ENCODE measurements around the gene NFIB.

NFIB gene

GRCh38 chr9:14063756-14064155 is 250.2 kb downstream of the NFIB start:
- TF ChIP-seq CTCF (IDR thresholded peaks at IDR 0.05; ENCODE audit: low read depth, low read length, missing control alignments), result no peak
- no peak overlapping the region for H3K4me3 ChIP-seq (replicated peaks; ENCODE audit: low read depth, low read length)
- DNase-seq (ENCODE audit: extremely low read depth, low read depth), result no peak

DNA sequence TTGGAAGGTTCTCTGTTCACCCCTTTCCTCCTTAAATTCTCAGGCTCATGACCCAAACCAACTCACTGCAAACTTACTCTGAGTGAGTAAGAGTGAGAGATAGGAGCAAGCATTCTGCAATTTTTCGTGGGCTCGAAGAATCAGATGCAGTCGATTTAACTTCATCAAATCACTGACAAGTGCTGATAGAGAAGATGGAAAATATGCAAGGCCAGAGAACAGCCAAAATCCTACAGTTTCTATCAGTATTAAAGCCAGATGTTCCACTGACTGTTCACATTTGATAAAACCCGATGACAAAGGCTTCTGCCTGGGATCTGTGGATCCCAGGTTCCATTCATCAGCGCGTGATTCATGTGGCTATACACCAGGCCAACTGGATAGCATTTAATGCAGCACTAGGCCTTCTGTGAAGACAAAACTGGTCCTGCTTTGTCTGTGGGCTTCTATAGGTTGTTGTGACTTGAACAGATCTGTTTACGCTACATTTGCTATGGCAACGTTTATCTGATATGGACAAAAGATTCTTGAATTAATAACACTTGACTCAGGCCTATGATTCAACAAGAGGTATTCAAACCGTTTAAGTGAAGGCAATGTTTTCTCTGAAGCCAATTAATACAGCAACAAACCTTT is 251.2 kb downstream of the NFIB start:
- no peak overlapping the region for H3K4me3 ChIP-seq (replicated peaks; ENCODE audit: low read depth, low read length)
- TF ChIP-seq CTCF (IDR thresholded peaks at IDR 0.05; ENCODE audit: low read depth, low read length, missing control alignments), result no peak
- DNase-seq (ENCODE audit: extremely low read depth, low read depth), result no peak

GRCh38 chr9:14061936-14062585 is 251.9 kb downstream of the NFIB start:
- no peak for DNase-seq (ENCODE audit: extremely low read depth, low read depth)
- no peak overlapping the region for H3K4me3 ChIP-seq (replicated peaks; ENCODE audit: low read depth, low read length)
- TF ChIP-seq CTCF (IDR thresholded peaks at IDR 0.05; ENCODE audit: low read depth, low read length, missing control alignments), result no peak

DNA sequence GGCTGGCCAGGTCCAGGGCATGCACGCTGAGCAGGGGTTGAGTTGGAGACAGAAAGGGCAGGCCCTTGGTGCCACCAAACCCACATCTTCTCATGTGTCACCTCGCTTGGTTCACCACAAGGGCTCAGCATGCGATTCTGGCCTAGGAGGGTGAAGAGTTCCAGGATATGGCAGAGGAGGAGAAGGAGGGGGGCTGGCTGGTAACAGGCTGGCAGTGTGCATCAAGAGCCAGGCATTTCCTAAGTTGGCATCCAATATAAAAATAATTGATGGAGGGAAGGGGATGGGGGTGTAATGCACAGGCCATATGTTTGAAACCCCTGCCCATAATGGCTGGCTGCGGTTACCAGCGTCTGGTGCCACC is 255.6 kb downstream of the NFIB start:
- DNase-seq (ENCODE audit: extremely low read depth, low read depth), result no peak
- no peak for TF ChIP-seq CTCF (IDR thresholded peaks at IDR 0.05; ENCODE audit: low read depth, low read length, missing control alignments)
- no peak overlapping the region for H3K4me3 ChIP-seq (replicated peaks; ENCODE audit: low read depth, low read length)

- TF ChIP-seq CTCF (IDR thresholded peaks at IDR 0.05; ENCODE audit: low read depth, low read length, missing control alignments), result no peak
- no peak for DNase-seq (ENCODE audit: extremely low read depth, low read depth)
- no peak overlapping the region for H3K4me3 ChIP-seq (replicated peaks; ENCODE audit: low read depth, low read length)
Observed at GRCh38 chr9:14057368-14058324, 256.3 kb downstream of the NFIB start.

- no peak overlapping the region for H3K4me3 ChIP-seq (replicated peaks; ENCODE audit: low read depth, low read length)
- DNase-seq (ENCODE audit: extremely low read depth, low read depth), result no peak
- no peak for TF ChIP-seq CTCF (IDR thresholded peaks at IDR 0.05; ENCODE audit: low read depth, low read length, missing control alignments)
Observed at GRCh38 chr9:14056316-14056861, 257.6 kb downstream of the NFIB start.
